HG03575 (cell line): ENCODE data around the gene R3HDML.
"Not testable (repeated sequence)": the region's sequence is repeated elsewhere in the genome, so short reads cannot be mapped to it uniquely, and the experiment has no call there.

Experiments
- ATAC-seq: cut with Tn5 transposase; IDR thresholded peaks from one replicate; pipeline ENCODE4 v1.9.1; 2021; ENCODE audit not compliant: unreplicated experiment, insufficient number of reproducible peaks, low FRiP score; ENCODE audit errors: extremely low read depth

The R3HDML gene

GRCh38 chr20:44326391-44327159 is 10.3 kb upstream of the R3HDML start:
- no peak for ATAC-seq

- not testable (repeated sequence) for ATAC-seq
These were observed 9.1 kb upstream of the R3HDML start for GRCh38 chr20:44327748-44328147.

- no peak for ATAC-seq
These were observed 8.4 kb upstream of the R3HDML start for GRCh38 chr20:44328428-44328827.

- ATAC-seq: no peak
These were observed 5.6 kb upstream of the R3HDML start for GRCh38 chr20:44331201-44331600.

- ATAC-seq: no peak
These were observed 2.5 kb upstream of the R3HDML start for GRCh38 chr20:44334306-44334705.

GRCh38 chr20:44334709-44335108 is 2.1 kb upstream of the R3HDML start:
- no peak for ATAC-seq

- ATAC-seq: no peak
These were observed 1.2 kb upstream of the R3HDML start for GRCh38 chr20:44335675-44336074.

- ATAC-seq: no peak
These were observed 757 bp upstream of the R3HDML start for GRCh38 chr20:44336086-44336485.

- no peak for ATAC-seq
These were observed 5.4 kb downstream of the R3HDML start for GRCh38 chr20:44342248-44342647.

GRCh38 chr20:44343162-44343675 is 6.4 kb downstream of the R3HDML start:
- ATAC-seq: no peak

GRCh38 chr20:44344723-44345122 is 7.9 kb downstream of the R3HDML start:
- ATAC-seq: no peak

GRCh38 chr20:44345147-44345546 is 8.3 kb downstream of the R3HDML start:
- no peak for ATAC-seq

GRCh38 chr20:44345941-44346340 is 9.1 kb downstream of the R3HDML start:
- not testable (repeated sequence) for ATAC-seq

- no peak for ATAC-seq
These were observed 11.4 kb downstream of the R3HDML start for GRCh38 chr20:44348168-44348659.

- ATAC-seq: no peak
These were observed 12.5 kb downstream of the R3HDML start for GRCh38 chr20:44349349-44349748.

- ATAC-seq: no peak
These were observed 13.7 kb downstream of the R3HDML start for GRCh38 chr20:44350567-44350966.

- no peak for ATAC-seq
These were observed 18.2 kb downstream of the R3HDML start for GRCh38 chr20:44354979-44355497.

- ATAC-seq: no peak
These were observed 18.9 kb downstream of the R3HDML start, which contains the start of gene HNF4A for GRCh38 chr20:44355498-44356352. Gene HNF4A, plus strand, starts transcription at chr20:44355699. Its CDS starts 106 bp downstream, at chr20:44355805.

GRCh38 chr20:44356353-44356723 is 19.5 kb downstream of the R3HDML start:
- ATAC-seq: no peak
